Activated naive CD8-positive, alpha-beta T cell treated with anti-CD3 and anti-CD28 coated beads, Interleukin-2, amount 10 ng/mL, durations not matched to agents 7 days and 5 days (primary cell): ENCODE results near the gene BFSP1. TPM values are rescaled to one million over a fixed set of nuclear protein-coding genes. Genes with fewer than 3 reads are reported as not detected.
A peak's percentile ranks its signal among the peaks of the same experiment; 100 is the strongest.

Experiments used
- ATAC-seq: fragments of 150-1000 bp; cut with Tn5 transposase; one replicate; pipeline ENCODE4 v1.10.0; 2021; ENCODE audit warnings: low read depth, moderate library complexity
- POLR2A ChIA-PET: fragments of 350-600 bp; sonication (Branson Sonifier 250); formaldehyde crosslinking; loops from one replicate; lab custom pipeline; 2021; ENCODE audit warnings: antibody characterized with exemption; lab: Charles Lee
- DNase-seq: peaks from one replicate; pipeline ENCODE4 v3.0.0; 2021
- H3K27ac Mint-ChIP-seq: one replicate; pipeline ENCODE4 v1.8.0; 2022; ENCODE audit warnings: mild to moderate bottlenecking, mixed read lengths
- H3K27me3 Mint-ChIP-seq: one replicate; pipeline ENCODE4 v1.8.0; 2022; ENCODE audit warnings: mild to moderate bottlenecking, moderate library complexity, mixed read lengths
- H3K36me3 Mint-ChIP-seq: one replicate; pipeline ENCODE4 v1.8.0; 2021; ENCODE audit warnings: mild to moderate bottlenecking, mixed read lengths
- H3K4me1 Mint-ChIP-seq: one replicate; pipeline ENCODE4 v1.8.0; 2021; ENCODE audit warnings: mixed read lengths
- H3K4me3 Mint-ChIP-seq: one replicate; pipeline ENCODE4 v1.8.0; 2022; ENCODE audit warnings: mild to moderate bottlenecking, moderate library complexity, mixed read lengths
- H3K9me3 Mint-ChIP-seq: one replicate; pipeline ENCODE4 v1.8.0; 2021; ENCODE audit warnings: mixed read lengths
- total RNA-seq, 2 experiments: library from RNA; stranded (reverse); gene quantifications; one replicate each; pipeline ENCODE4 v1.2.3, GENCODE V29; 2021

Gene BFSP1
- total RNA-seq, 2 experiments from 2014 or later = 0.17 to 0.36 TPM

DNA sequence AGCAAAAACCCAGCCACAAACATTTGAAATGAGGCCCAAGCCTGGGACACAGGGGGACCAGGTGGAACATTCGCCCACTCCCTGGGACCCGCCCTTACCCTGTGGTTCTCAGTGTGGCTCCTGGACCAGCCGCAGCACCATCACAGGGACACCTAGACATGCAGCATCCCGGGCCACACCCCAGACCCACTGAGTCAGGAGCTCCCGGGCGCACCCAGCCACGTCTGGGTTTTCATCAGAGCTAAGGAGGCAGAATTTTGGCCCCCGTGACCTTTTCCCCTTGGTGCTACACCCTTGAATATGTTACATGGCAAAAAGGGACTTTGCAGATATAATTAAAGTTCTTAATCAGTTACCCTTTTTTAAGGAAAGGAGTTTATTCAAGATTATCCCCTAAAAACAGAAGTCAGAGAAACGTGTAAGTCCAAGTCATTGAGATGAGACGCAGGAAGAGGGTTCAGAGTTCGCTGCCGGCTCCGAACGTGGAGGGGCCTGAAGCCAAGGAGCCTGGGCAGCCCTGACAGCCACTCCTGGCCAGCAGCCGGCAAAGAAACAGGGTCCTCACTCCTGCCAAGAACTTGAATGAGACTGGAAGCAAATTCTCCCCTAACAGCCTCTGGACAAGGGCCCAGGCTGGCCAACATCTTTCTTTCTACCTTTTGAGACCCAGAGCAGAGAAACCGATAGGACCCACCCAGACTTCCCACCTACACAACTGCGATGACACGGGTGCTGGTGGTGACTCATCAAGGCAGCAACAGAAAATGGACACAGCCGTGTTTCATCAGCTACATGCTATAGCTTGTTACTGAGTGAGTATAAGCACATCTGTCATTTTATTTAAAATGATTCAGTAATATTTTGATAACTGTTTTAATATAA, 25.3 kb downstream of the BFSP1 start:
- peak overlapping the region; percentile 83 for H3K27ac Mint-ChIP-seq
- DNase-seq = no peak
- peaks cover 27% of the 10 kb centered on the region for H3K27me3 Mint-ChIP-seq
- no peaks in the 10 kb centered on the region for H3K36me3 Mint-ChIP-seq
- H3K9me3 Mint-ChIP-seq = no peaks in the 10 kb centered on the region
- POLR2A ChIA-PET = interaction anchor here (0.6 to 2.3 kb wide), 7 partner anchors 25 to 472 kb away, joined by 3 to 9 read pairs (median 5); partner anchors contain the start of genes BFSP1, DSTN and RRBP1
- H3K4me3 Mint-ChIP-seq = peak overlapping the region; percentile 86
- H3K4me1 Mint-ChIP-seq = peaks cover 33% of the 10 kb centered on the region
- ATAC-seq = peak; percentile 39

DNA sequence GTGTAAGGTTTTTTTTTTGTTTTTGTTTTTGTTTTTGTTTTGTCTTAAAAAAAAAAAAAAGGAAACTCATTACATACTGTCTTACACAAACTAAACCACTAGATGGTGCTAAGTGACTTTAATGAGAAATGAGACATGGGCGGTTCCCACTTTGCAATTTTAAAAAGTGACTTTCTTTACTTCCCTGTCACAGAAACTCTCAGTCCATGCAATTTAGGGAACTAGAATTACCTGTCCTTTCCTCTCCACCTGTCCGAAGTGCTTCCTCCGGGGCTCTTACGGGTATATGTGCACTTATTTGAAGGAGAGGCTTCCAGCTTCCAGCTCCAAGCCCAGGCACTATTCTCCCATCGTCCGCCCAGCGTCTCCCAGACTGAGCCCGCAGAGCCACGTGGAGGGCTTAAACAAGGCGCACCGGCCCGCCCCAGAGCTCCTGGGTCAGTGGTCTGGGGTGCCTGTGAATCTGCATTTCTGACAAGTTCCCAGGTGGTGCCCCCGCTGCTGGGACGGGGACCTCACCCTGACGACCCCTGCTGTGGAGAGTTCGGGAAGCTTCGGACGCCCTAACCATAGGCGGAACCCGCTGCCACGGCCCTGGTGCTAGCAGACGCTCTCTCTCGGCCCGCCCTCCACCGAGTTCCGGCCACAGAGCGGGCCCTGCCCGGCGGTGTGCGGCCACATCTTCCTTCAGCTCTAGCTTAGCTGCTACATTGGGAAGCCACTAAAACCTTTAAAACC, 26.1 kb downstream of the BFSP1 start:
- ATAC-seq = peak; percentile 75
- H3K4me3 Mint-ChIP-seq = peak overlapping the region; percentile 86
- H3K36me3 Mint-ChIP-seq = no peaks in the 10 kb centered on the region
- DNase-seq = peak; percentile 77
- H3K27ac Mint-ChIP-seq = peak overlapping the region; percentile 83
- H3K4me1 Mint-ChIP-seq = peaks cover 32% of the 10 kb centered on the region
- POLR2A ChIA-PET = interaction anchor here (0.5 to 2.3 kb wide), 8 partner anchors 26 to 1937 kb away, joined by 3 to 9 read pairs (median 4); partner anchors contain the start of genes BFSP1, DSTN and RRBP1
- H3K27me3 Mint-ChIP-seq = peaks cover 21% of the 10 kb centered on the region
- no peaks in the 10 kb centered on the region for H3K9me3 Mint-ChIP-seq

DNA sequence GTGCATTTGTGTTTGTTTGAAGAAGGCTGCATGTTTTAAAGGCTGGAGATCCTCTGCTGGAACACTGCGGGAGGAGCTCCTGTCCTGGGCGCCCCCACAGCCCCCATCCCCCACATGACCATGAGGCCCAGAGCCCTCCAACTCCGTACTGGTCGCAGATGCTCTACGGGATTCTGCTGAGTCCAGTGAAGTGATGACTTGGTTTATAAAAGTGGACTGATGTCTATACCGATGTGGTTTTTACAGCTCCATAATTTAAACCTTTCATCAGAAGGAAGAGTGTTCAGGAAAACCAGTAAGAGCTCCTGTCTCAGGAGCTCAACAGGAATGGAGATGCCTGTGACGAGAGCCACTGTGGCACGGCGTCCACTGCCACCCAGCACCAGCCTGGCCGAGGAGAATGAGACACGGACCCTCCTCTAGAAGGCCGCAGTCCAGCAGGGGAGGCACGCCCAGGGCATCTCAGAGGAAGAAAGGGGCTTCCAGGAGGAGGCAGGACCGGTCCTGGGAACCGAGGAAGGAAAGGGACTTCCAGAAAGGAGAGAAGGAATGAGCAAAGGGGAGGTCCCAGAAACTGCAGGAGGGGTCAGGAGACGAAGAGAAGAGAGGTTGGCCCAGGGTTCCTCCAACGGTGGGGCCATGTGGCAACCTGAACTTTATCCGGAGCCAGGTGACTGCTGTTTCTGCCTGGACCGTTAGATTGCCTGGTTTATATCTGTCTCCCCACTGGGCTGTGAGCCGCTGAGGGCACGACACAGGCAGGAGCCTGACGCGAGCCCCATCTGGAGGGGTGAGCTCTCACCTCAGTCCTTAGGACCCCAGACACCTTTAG, 26.9 kb downstream of the BFSP1 start:
- Mint-ChIP-seq H3K27me3 (peaks cover 15% of the 10 kb centered on the region), H3K4me1 (peaks cover 32% of the 10 kb centered on the region), H3K4me3 (peak overlapping the region; percentile 86), H3K36me3 (no peaks in the 10 kb centered on the region), H3K9me3 (no peaks in the 10 kb centered on the region), H3K27ac (peak overlapping the region; percentile 83)
- POLR2A ChIA-PET = interaction anchor here (0.5 to 2.3 kb wide), 5 partner anchors 27 to 1938 kb away, joined by 3 to 9 read pairs (median 4); partner anchors contain the start of genes BFSP1, DSTN and RRBP1
- peak; percentile 50 for DNase-seq
- peak; percentile 15 for ATAC-seq

DNA sequence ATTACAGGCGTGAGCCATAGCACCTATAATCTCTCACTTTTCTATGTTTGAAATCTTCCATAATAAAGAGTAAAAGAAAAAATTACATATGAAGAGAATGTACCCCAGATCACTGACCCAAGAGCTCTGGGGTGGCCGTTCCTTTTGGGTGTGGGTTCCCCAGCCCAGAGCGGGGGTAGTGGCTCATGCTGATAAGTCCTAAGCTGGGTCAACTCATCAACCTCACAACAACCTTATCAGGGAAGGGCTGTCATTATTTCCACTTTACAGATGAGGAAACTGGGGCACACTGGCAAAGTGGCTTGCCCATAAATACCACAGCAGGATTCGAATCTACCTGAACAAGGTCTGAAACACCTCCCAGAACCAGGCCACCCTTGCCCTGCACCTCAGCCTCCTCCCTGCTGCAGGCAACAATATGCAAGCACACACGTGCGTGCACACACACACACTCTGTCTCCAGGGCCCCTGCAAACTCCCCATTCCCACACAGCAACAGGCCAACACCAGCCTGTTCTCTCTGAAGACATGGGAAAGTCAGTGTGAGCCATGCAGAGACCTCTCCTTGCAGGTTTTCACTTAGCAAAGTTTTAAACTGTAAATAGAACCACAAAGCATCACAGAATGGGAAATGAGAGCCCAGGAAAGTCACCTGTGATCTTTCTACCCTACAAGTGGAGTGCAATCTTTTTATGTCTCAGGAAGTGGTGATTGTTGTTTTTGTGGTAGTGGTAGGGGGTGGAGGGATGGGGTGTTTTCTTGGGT, 27.7 kb downstream of the BFSP1 start:
- DNase-seq (no peak), ATAC-seq (no peak)
- Mint-ChIP-seq H3K27ac (peak overlapping the region; percentile 9), H3K4me1 (peaks cover 32% of the 10 kb centered on the region), H3K36me3 (no peaks in the 10 kb centered on the region), H3K4me3 (no peak overlapping the region), H3K9me3 (no peaks in the 10 kb centered on the region), H3K27me3 (peaks cover 17% of the 10 kb centered on the region)
- POLR2A ChIA-PET = no interaction called here

DNA sequence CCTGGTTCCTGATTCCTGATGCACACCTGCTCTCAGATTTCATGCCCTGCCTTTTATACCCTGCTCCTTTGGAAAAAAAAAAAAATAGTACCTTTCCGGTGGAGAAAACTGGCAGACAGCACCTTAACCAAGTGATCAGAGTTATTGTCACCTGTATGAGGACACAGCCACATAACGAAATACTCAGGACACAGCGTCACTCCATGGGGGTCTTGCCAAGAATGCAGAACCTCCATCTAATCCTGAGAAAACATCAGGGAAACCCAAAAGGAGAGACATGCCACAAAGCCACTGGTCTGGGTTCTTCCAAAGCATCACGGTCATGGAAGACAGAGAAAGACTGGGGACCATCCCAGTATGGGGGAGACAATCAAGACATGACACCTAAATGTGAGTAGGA, 29.1 kb downstream of the BFSP1 start:
- POLR2A ChIA-PET = no interaction called here
- peaks cover 10% of the 10 kb centered on the region for H3K27me3 Mint-ChIP-seq
- H3K4me3 Mint-ChIP-seq = no peak overlapping the region
- no peaks in the 10 kb centered on the region for H3K9me3 Mint-ChIP-seq
- ATAC-seq (no peak), DNase-seq (no peak)
- no peak overlapping the region for H3K27ac Mint-ChIP-seq
- peaks cover 29% of the 10 kb centered on the region for H3K4me1 Mint-ChIP-seq
- no peaks in the 10 kb centered on the region for H3K36me3 Mint-ChIP-seq

DNA sequence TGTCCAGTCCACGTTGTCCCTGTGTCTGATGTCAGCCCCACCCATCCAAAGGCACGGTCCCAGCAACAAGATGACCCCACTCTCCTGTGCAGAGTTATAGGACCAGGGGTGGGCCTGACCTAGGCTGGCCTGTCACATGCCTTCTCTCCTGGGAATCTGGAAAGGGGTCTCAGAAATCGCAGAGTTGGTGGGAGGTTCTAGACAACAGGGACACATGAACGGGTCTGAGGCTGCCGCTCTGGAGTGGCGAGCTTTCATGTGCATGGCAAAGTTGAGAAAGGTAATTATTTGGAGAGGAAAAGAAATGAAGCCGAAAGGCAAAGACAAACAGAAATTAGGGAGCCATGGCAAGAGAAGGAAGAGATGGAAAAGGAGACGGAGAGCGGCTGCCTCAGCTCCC, 29.5 kb downstream of the BFSP1 start:
- H3K27me3 Mint-ChIP-seq = peaks cover 13% of the 10 kb centered on the region
- no peak overlapping the region for H3K4me3 Mint-ChIP-seq
- POLR2A ChIA-PET = no interaction called here
- H3K9me3 Mint-ChIP-seq = no peaks in the 10 kb centered on the region
- peaks cover 27% of the 10 kb centered on the region for H3K4me1 Mint-ChIP-seq
- H3K27ac Mint-ChIP-seq = no peak overlapping the region
- no peak for ATAC-seq
- no peaks in the 10 kb centered on the region for H3K36me3 Mint-ChIP-seq
- DNase-seq = no peak

DNA sequence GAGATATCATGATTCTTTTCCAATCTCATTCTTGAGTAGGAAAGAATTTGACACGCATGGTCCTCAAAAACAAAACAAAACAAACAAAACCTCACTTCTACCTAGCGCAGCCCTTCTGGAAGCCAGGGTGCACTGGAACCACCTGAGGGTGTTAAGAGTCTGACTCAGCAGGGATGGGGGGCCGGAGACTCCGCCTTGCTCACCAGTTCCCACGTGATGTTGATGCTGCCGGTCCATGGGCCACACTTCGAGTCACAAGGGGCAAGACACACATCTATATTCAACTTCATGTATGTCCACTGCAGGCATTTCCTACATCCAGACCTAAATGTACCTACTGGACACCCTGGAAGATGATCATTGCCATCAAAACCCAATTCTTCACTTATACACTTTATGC, 30.4 kb downstream of the BFSP1 start:
- no peak overlapping the region for H3K4me3 Mint-ChIP-seq
- peaks cover 15% of the 10 kb centered on the region for H3K27me3 Mint-ChIP-seq
- DNase-seq = no peak
- no peak for ATAC-seq
- no peak overlapping the region for H3K27ac Mint-ChIP-seq
- POLR2A ChIA-PET = no interaction called here
- peaks cover 22% of the 10 kb centered on the region for H3K4me1 Mint-ChIP-seq
- no peaks in the 10 kb centered on the region for H3K36me3 Mint-ChIP-seq
- H3K9me3 Mint-ChIP-seq = no peaks in the 10 kb centered on the region

DNA sequence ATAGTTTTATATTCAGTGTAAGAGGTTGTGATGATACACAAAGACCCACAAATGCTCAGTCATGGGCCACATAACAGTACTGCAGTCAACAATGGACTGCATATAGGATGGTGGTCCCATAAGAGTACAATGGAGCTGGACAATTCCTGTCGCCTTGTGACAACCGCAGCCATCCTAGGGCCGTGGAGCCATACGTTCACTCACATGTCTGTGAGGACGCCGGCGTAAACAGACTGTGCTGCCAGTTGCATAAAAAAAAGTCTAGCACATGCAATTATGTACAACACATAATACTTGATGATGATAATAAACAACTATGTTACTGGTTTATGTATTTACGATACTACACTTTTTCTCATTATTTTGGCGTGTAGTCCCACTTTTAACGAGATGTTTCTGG, 30.9 kb downstream of the BFSP1 start:
- Mint-ChIP-seq H3K27me3 (peaks cover 15% of the 10 kb centered on the region), H3K27ac (no peak overlapping the region), H3K9me3 (no peaks in the 10 kb centered on the region), H3K36me3 (no peaks in the 10 kb centered on the region), H3K4me1 (peaks cover 17% of the 10 kb centered on the region), H3K4me3 (no peak overlapping the region)
- no peak for DNase-seq
- no peak for ATAC-seq
- POLR2A ChIA-PET = no interaction called here

DNA sequence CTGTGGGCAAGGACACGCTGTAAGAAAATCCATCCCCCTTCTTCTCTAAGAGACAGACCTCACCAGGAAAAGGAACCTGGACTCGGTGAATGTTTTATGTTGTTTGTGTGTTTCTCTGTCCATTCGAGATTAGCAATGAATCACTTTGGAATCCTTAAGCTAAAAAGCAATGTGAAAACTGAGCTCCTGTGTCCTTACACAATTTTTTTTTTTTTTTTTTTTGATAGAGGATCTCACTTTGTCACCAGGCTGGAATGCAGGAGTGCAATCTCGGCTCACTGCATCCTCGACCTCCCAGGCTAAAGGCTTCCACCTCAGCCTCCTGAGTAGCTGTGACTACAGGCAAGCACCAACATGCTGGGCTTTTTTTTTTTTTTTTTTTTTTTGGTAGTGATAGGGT, 32.1 kb downstream of the BFSP1 start:
- POLR2A ChIA-PET = no interaction called here
- ATAC-seq = no peak
- no peaks in the 10 kb centered on the region for H3K36me3 Mint-ChIP-seq

DNA sequence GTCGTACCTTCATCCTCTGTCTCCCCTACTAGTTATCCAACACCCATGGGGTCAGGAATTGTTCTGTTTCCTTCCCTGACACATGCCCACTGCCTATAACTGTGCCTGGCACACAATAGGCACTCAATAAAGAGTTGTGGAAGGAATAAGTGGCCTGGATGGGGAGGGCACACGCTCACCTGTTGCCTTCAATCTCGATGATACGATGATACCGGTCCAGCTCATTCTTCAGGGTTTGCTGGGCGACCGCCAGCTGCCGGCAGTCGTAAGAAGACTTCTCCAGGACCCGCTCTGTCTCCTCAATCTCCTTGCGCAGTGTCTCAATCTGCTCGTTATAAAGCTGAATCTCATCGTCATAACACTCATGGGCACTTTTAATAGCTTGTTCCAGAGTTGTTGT, 32.5 kb downstream of the BFSP1 start:
- DNase-seq (no peak), ATAC-seq (no peak)
- Mint-ChIP-seq H3K4me1 (peaks cover 4% of the 10 kb centered on the region), H3K27ac (no peak overlapping the region), H3K4me3 (no peak overlapping the region), H3K27me3 (peaks cover 15% of the 10 kb centered on the region), H3K9me3 (no peaks in the 10 kb centered on the region), H3K36me3 (no peaks in the 10 kb centered on the region)
- POLR2A ChIA-PET = no interaction called here

More for the DNA sequence above, 32.1 kb downstream of the BFSP1 start:
- H3K4me1 Mint-ChIP-seq = peaks cover 8% of the 10 kb centered on the region
- H3K9me3 Mint-ChIP-seq = no peaks in the 10 kb centered on the region
- no peak for DNase-seq
- H3K4me3 Mint-ChIP-seq = no peak overlapping the region
- H3K27me3 Mint-ChIP-seq = peaks cover 15% of the 10 kb centered on the region
- no peak overlapping the region for H3K27ac Mint-ChIP-seq

DNA sequence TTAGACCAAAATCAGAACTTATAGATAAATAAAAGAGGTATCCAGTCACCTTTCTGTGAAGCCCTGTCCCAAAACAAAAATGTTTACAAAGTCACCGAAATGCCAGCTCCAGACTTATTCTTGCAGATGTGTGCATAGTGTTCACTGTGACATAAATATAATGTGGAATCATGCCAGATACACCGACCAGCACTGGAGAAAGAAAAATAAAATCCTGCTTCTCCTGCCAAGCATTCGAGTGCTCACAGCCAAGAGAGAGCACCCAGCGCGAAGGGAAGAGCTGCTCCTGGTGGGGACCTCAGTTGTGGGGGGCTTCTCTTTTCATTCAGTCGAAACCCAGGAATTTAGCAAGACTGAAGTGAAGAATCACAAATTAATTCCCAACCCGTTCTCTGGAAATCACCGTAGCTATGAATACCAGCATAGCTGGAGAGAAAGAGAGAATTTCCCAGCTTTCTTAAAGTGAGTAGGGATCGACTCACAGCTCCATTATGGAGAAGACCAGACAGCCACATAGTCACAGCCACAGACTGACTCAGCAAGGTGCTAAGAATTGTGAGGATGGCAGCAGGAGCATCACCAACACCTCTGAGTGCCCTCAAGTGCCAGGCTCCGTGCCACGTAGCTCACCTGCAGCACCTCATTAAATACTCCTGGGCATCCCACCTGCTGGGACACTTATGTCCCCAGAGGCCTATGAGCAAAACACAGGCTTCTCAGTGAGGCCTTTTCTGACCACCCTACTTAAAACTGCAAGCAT, 33.2 kb downstream of the BFSP1 start:
- H3K27ac Mint-ChIP-seq = no peak overlapping the region
- H3K36me3 Mint-ChIP-seq = no peaks in the 10 kb centered on the region
- no peak overlapping the region for H3K4me3 Mint-ChIP-seq
- POLR2A ChIA-PET = no interaction called here
- H3K27me3 Mint-ChIP-seq = peaks cover 15% of the 10 kb centered on the region
- ATAC-seq = no peak
- no peaks in the 10 kb centered on the region for H3K4me1 Mint-ChIP-seq
- DNase-seq = no peak
- no peaks in the 10 kb centered on the region for H3K9me3 Mint-ChIP-seq

DNA sequence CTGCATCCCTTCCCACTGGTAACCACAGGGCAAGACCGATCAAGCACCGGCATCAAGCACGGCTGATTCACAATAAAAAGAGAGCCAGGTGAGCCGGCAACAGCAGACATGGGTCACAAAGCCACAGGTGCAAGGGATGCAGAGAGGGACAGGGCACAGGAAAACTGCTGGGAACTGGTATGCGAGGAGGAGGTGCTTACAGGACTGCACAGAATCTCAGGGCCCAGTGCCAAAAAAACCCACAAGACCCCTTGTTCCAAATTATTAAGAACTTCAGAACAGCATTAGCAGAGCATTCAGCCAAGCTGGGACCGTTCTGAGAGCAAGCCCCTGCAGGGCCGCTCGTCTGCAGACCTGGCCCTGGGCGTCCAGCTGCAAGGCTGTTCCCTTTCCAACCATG, 35.4 kb downstream of the BFSP1 start:
- H3K27ac Mint-ChIP-seq = no peak overlapping the region

More for the DNA sequence above, 35.4 kb downstream of the BFSP1 start:
- DNase-seq (no peak), ATAC-seq (no peak)
- Mint-ChIP-seq H3K4me3 (no peak overlapping the region), H3K36me3 (no peaks in the 10 kb centered on the region), H3K4me1 (no peaks in the 10 kb centered on the region), H3K9me3 (no peaks in the 10 kb centered on the region), H3K27me3 (peaks cover 9% of the 10 kb centered on the region)
- POLR2A ChIA-PET = no interaction called here
